Stimulated activated memory B cell treated with anti-CD40 and anti-IgM and Interleukin-4, amounts not matched to agents 10 μg/mL and 1 μg/mL and 100 μg/mL, for 72 hours (primary cell): ENCODE measurements around the gene ASB11.
"Not testable (repeated sequence)": the region's sequence is repeated elsewhere in the genome, so short reads cannot be mapped to it uniquely, and the experiment has no call there.

Experiments
- ATAC-seq: fragments of 150-1000 bp; cut with Tn5 transposase; 2 replicates; pipeline ENCODE4 v1.10.0; 2021
- H3K27ac Mint-ChIP-seq: one replicate; pipeline ENCODE4 v1.8.0; 2022; ENCODE audit warnings: mild to moderate bottlenecking, mixed read lengths
- H3K27me3 Mint-ChIP-seq: one replicate; pipeline ENCODE4 v1.8.0; 2022; ENCODE audit warnings: mixed read lengths
- H3K36me3 Mint-ChIP-seq: one replicate; pipeline ENCODE4 v1.8.0; 2022; ENCODE audit warnings: mixed read lengths
- H3K4me1 Mint-ChIP-seq: one replicate; pipeline ENCODE4 v1.8.0; 2022; ENCODE audit warnings: mixed read lengths
- H3K4me3 Mint-ChIP-seq: one replicate; pipeline ENCODE4 v1.8.0; 2022; ENCODE audit warnings: mild to moderate bottlenecking, moderate library complexity, mixed read lengths
- H3K9me3 Mint-ChIP-seq: one replicate; pipeline ENCODE4 v1.8.0; 2022; ENCODE audit warnings: mixed read lengths

Gene ASB11

GRCh38 chrX:15274946-15275345 lies 40.5 kb downstream of the ASB11 start:
- Mint-ChIP-seq H3K9me3 (no peaks in the 10 kb centered on the region), H3K27me3 (no peaks in the 10 kb centered on the region), H3K4me1 (peaks cover under 1% of the 10 kb centered on the region), H3K4me3 (no peak overlapping the region), H3K36me3 (no peaks in the 10 kb centered on the region), H3K27ac (no peak overlapping the region)
- no peak for ATAC-seq

DNA sequence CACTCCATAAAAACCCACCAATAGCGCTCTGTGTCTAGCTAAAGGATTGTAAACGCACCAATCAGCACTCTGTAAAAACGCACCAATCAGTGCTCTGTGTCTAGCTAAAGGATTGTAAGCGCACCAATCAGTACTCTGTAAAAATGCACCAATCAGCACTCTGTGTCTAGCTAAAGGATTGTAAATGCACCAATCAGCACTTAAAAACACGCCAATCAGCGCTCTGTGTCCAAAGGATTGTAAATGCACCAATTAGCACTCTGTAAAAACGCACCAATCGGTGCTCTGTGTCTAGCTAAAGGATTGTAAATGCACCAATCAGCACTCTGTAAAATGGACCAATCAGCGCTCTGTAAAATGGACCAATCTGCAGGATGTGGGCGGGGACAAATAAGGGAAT lies 42.2 kb downstream of the ASB11 start:
- H3K9me3 Mint-ChIP-seq, H3K4me1 Mint-ChIP-seq, H3K4me3 Mint-ChIP-seq, H3K27me3 Mint-ChIP-seq, H3K36me3 Mint-ChIP-seq, ATAC-seq, H3K27ac Mint-ChIP-seq: not testable (repeated sequence)

DNA sequence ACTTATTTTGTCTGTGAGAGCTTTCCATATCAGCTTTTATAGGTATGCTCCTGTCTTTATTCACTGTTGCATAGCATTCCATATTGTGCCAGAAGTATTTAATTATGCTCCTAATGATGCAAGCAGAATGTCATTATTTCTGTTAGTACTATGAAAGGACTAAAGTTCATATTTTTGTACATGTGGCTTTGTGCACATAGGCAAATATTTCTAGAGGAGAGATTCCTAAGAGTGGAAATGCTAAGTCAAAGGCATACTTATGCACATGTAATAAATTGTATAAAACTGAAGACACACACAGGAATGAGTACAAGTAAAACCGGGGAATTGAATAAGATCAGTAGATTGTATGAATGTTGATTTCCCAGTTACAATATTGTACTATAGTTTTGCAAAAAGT lies 43.7 kb downstream of the ASB11 start:
- Mint-ChIP-seq H3K4me1 (peaks cover 6% of the 10 kb centered on the region), H3K27me3 (no peaks in the 10 kb centered on the region), H3K4me3 (no peak overlapping the region), H3K27ac (no peak overlapping the region), H3K36me3 (no peaks in the 10 kb centered on the region), H3K9me3 (no peaks in the 10 kb centered on the region)
- ATAC-seq = no peak

DNA sequence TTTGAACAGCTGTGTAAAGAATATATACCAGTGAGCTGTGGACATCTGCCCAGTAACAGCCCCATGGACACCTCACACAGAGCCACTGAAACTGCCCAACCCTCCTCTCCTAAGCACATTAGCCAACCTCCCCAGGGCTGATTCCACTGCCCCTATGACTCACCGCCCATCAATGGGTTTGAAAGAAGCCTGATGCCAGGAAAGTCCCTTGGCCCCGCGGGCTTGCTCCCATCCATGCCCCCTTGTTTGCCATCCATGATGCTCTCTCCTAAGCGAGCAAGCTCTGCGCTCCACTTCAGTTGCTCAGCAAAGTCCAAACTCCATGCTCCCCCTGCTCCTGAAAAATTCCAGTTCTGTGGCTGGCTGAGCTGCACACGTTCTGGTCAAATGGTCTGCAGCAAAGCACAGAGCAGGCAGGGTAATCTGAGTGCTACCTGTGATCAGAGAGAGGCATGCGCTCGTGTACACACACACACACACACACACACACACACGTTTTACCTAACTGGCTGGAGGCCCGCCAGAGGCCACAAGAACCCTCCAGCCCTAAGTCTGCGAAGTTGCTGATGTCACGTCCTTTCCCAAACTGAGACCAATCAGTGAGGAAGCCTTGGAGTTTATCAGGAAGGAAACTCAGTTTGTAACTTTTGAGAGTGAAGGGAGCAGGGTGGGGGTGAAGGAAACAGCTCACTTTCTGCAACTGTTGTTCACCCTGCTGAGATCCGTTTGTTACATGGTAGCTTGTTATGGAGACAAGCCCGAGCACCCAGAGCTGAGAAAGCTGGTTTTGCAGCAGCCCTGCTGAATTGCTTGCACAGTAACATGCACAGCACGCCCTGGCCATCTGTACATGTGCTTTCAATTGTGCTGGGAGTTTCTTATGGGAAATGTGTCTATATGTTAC lies 45.6 kb downstream of the ASB11 start, which contains the start of gene ASB9:
Gene ASB9, minus strand, starts transcription at position 466 of the 904 bp plus-strand sequence. Its CDS starts 209 bp downstream, at position 257.
- H3K4me1 Mint-ChIP-seq = peaks cover 6% of the 10 kb centered on the region
- H3K9me3 Mint-ChIP-seq = no peaks in the 10 kb centered on the region
- H3K36me3 Mint-ChIP-seq = no peaks in the 10 kb centered on the region
- no peak within 1 kb of the TSS for H3K4me3 Mint-ChIP-seq
- H3K27ac Mint-ChIP-seq = no peak within 1 kb of the TSS
- no peaks in the 10 kb centered on the region for H3K27me3 Mint-ChIP-seq
- no peak for ATAC-seq

DNA sequence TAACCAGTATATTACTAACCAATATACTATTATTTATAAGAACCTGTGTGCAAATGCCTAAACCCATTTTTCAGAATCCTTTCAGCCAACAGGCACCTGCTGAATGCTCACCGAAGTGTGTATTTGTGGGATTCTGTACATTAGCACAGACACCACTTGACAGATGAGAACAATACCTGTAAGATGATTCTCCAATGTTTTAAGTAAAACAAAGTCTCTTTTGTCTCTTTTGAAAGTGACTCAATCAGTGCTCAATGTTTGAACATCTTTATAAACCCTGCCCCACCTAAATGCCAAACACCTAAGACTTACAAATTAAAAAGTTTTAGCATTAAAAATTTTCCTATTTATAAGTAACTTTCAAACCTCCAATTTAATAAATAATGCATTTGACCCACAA lies 46.3 kb downstream of the ASB11 start:
- ATAC-seq = no peak
- Mint-ChIP-seq H3K36me3 (no peaks in the 10 kb centered on the region), H3K4me3 (no peak overlapping the region), H3K9me3 (no peaks in the 10 kb centered on the region), H3K27me3 (no peaks in the 10 kb centered on the region), H3K27ac (no peak overlapping the region), H3K4me1 (peaks cover 6% of the 10 kb centered on the region)

- no peaks in the 10 kb centered on the region for H3K4me1 Mint-ChIP-seq
- no peaks in the 10 kb centered on the region for H3K9me3 Mint-ChIP-seq
- ATAC-seq = no peak
- H3K27me3 Mint-ChIP-seq = no peaks in the 10 kb centered on the region
- H3K27ac Mint-ChIP-seq = no peak overlapping the region
- H3K36me3 Mint-ChIP-seq = no peaks in the 10 kb centered on the region
- H3K4me3 Mint-ChIP-seq = no peak overlapping the region
These were observed 60.6 kb downstream of the ASB11 start for GRCh38 chrX:15254852-15255251.

DNA sequence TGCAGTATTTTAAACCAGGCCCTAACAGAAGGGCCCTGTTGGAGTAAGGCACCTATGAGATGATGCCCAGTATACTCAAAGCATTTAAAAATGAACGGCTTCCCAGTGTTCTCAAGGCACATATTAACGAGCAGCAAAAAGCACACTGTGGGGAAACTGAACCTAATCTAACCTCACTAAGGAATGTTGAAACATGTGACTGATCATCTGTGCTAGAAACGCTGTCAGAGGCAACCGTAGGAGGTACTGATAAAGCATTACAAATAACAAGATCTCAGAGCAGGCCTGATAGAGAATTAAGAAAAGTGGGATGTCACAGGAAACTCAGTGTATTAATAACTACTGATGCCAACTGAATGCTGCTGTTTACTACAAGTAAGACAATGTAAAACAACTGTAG lies 69.5 kb downstream of the ASB11 start:
- no peak overlapping the region for H3K4me3 Mint-ChIP-seq
- ATAC-seq = no peak
- no peaks in the 10 kb centered on the region for H3K27me3 Mint-ChIP-seq
- no peak overlapping the region for H3K27ac Mint-ChIP-seq
- no peaks in the 10 kb centered on the region for H3K36me3 Mint-ChIP-seq
- no peaks in the 10 kb centered on the region for H3K9me3 Mint-ChIP-seq
- no peaks in the 10 kb centered on the region for H3K4me1 Mint-ChIP-seq

GRCh38 chrX:15244421-15244820 lies 71.0 kb downstream of the ASB11 start:
- Mint-ChIP-seq H3K4me1 (no peaks in the 10 kb centered on the region), H3K27me3 (no peaks in the 10 kb centered on the region), H3K4me3 (no peak overlapping the region), H3K27ac (no peak overlapping the region), H3K36me3 (no peaks in the 10 kb centered on the region), H3K9me3 (no peaks in the 10 kb centered on the region)
- ATAC-seq = no peak

DNA sequence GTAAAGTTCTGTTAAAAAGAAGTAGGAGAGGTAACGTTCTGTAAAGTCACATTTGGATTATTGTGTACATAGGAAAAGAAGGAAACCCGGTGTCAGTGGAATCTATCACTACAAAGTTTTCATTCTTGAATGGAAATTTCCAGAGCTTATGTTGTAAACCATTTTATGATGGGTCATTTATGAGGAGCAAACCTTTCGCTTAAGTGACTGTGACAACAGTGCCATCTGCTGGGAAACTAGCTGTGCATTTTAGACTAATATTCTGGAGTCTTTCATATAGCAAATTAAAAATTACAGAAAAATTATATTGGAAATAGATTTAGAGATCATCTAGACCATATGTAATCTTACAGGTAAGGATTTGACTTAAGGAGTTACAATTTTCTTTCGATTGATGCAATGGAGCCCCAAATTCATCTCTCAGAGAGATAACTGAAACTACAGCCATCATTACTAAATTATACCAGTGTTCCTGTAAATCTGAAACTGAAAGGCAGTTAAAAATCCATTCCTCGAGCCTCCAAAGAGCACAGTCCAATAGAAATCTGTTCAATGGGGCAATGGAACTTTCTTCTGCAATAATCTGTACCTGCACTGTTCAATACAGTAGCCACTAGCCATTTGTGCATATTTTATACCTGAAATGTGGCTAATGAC lies 72.4 kb downstream of the ASB11 start:
- H3K36me3 Mint-ChIP-seq = no peaks in the 10 kb centered on the region
- H3K4me1 Mint-ChIP-seq = no peaks in the 10 kb centered on the region
- no peak overlapping the region for H3K27ac Mint-ChIP-seq
- H3K4me3 Mint-ChIP-seq = no peak overlapping the region
- no peak for ATAC-seq
- no peaks in the 10 kb centered on the region for H3K27me3 Mint-ChIP-seq
- H3K9me3 Mint-ChIP-seq = no peaks in the 10 kb centered on the region

DNA sequence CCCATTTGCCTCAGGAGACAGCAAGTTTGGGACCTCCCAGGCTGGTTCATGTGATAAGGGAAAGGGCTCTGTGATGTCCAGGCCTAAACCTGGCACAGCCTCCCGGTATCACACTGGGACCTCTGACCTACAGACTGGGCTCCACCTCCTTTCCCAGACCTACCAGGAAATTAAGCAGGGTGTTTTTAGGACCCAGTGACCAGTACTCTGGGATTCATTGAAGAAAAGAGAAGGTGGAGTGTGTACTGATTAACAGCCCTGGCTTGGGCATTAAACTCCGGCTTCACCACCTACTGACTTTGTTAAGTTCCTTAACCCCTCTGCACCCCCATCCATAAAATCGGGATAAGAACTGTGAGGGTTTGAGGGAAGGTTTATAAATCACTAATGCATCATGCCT lies 74.1 kb downstream of the ASB11 start:
- no peak for ATAC-seq
- Mint-ChIP-seq H3K4me3 (no peak overlapping the region), H3K36me3 (no peaks in the 10 kb centered on the region), H3K4me1 (no peaks in the 10 kb centered on the region), H3K27ac (no peak overlapping the region), H3K9me3 (no peaks in the 10 kb centered on the region), H3K27me3 (peaks cover 9% of the 10 kb centered on the region)

DNA sequence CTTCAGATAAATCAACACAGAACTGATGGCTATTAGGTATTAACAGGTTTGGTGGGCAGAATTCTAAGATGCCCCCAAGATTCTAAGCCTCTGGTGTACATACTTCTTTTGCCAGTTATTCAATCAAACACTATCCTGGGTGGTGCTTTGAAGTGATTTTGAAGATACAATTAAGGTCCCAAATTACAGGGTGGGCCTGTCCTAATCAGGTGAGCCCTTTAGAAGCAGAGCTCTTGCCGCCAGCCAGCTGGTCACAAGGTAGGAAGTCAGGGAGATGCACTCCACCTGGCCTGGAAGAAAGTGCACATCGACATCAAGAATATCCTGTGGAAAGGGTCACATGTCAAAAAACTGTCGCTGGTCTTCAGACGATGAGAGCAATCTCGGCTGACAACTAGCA lies 75.0 kb downstream of the ASB11 start:
- H3K27ac Mint-ChIP-seq = no peak overlapping the region

DNA sequence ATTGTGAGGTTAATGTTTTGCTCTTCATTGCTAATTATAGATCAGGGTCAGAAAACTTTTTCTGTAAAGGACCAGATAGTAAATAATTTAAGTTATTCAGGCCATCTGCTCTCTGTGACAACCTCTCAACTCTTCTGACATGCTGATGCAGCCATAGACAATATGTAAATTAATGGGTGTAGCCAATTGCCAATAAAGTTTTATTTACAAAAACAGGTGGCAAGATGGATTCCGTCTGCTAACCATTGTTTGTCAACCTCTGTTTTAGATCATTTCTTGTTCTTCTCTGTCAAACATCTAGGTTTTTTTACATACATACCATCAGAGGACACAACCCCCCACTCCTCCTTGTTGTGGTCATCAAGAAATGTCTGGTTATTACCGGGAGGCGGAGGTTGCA lies 79.3 kb downstream of the ASB11 start:
- H3K4me3 Mint-ChIP-seq = no peak overlapping the region
- ATAC-seq = no peak
- H3K36me3 Mint-ChIP-seq = no peaks in the 10 kb centered on the region
- H3K27ac Mint-ChIP-seq = no peak overlapping the region
- peaks cover 9% of the 10 kb centered on the region for H3K27me3 Mint-ChIP-seq
- no peaks in the 10 kb centered on the region for H3K4me1 Mint-ChIP-seq
- no peaks in the 10 kb centered on the region for H3K9me3 Mint-ChIP-seq

More for the DNA sequence above, 75.0 kb downstream of the ASB11 start:
- Mint-ChIP-seq H3K4me3 (no peak overlapping the region), H3K27me3 (peaks cover 9% of the 10 kb centered on the region), H3K36me3 (no peaks in the 10 kb centered on the region), H3K9me3 (no peaks in the 10 kb centered on the region), H3K4me1 (no peaks in the 10 kb centered on the region)
- no peak for ATAC-seq

- H3K4me3 Mint-ChIP-seq = no peak overlapping the region
- H3K36me3 Mint-ChIP-seq = no peaks in the 10 kb centered on the region
- ATAC-seq = no peak
- H3K27me3 Mint-ChIP-seq = peaks cover 9% of the 10 kb centered on the region
- H3K27ac Mint-ChIP-seq = no peak overlapping the region
- no peaks in the 10 kb centered on the region for H3K4me1 Mint-ChIP-seq
- H3K9me3 Mint-ChIP-seq = no peaks in the 10 kb centered on the region
These were observed 80.4 kb downstream of the ASB11 start for GRCh38 chrX:15235001-15235400.

DNA sequence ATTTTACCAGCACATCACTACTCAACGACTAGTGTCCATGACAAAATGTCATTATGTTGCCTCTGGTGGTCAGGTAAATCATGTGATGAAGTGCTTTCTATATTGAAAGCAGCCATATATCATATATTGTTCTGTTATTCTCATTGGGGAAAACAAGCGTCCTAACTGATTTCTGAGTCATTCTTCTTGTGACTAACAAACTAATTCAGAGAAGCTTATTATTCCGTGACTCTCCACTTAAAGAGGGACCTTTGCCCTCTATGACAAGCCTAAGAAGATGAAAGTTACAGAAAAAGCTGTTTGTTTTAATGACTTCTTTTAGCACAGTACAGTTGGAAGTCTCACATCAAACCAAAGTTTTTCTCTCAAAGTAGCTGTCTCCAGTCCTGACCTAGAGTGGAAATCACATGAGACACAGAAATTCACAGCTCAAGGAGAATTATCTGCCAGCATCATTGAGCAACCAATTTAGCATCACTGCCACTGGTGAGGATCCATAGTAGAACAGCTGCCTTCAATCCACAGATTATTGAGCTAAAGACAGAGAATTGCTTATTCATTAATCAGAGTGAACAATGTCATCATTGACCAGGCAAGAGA lies 81.9 kb downstream of the ASB11 start:
- Mint-ChIP-seq H3K36me3 (no peaks in the 10 kb centered on the region), H3K4me3 (no peak overlapping the region), H3K9me3 (no peaks in the 10 kb centered on the region), H3K27ac (no peak overlapping the region), H3K27me3 (peaks cover 9% of the 10 kb centered on the region), H3K4me1 (no peaks in the 10 kb centered on the region)
- no peak for ATAC-seq
